Fibroblast of lung (primary cell): ENCODE results near the gene TMEM131L.

Experiments
- EZH2 ChIP-seq: IDR thresholded peaks from 2 replicates; pipeline ENCODE4 v1.5.1; 2012; ENCODE audit warnings: low read length, control low read depth, mild to moderate bottlenecking; ENCODE audit errors: missing control alignments
- TF ChIP-seq, protein P1 (sequence below), 2 donors: IDR thresholded peaks in 1 of 2; conservative IDR thresholded peaks in 1 of 2; 1 replicate in 1 of 2; 2 replicates in 1 of 2; pipeline ENCODE4 v1.5.1; 2011 to 2012; ENCODE audit warnings: low read length in 2 of 2, control low read depth in 1 of 2, inconsistent platforms in 1 of 2, low read depth in 1 of 2, mild to moderate bottlenecking in 1 of 2

DNA sequence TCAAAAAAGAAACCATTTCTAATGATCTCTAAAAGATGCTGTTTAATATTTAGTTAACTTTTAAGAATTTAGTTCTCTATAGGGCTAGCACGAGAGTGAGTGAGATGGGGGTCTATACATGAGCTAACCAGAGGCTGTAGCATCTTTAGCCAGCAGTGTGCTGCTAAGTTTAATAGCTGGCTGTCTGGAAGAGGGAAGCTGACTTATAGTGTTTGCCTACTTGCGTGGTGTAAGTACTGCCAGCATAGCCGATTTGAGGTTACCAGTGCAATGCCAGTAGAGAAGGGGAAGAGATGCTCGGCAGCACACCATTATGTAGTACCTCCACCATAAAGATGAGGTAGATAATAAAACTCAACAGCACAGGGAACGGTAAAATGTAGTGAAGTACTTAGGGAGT, 47.1 kb upstream of the TMEM131L start:
- TF ChIP-seq, protein P1, sequence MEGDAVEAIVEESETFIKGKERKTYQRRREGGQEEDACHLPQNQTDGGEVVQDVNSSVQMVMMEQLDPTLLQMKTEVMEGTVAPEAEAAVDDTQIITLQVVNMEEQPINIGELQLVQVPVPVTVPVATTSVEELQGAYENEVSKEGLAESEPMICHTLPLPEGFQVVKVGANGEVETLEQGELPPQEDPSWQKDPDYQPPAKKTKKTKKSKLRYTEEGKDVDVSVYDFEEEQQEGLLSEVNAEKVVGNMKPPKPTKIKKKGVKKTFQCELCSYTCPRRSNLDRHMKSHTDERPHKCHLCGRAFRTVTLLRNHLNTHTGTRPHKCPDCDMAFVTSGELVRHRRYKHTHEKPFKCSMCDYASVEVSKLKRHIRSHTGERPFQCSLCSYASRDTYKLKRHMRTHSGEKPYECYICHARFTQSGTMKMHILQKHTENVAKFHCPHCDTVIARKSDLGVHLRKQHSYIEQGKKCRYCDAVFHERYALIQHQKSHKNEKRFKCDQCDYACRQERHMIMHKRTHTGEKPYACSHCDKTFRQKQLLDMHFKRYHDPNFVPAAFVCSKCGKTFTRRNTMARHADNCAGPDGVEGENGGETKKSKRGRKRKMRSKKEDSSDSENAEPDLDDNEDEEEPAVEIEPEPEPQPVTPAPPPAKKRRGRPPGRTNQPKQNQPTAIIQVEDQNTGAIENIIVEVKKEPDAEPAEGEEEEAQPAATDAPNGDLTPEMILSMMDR (conservative IDR thresholded peaks at IDR 0.05 in 1 of 2, IDR thresholded peaks at IDR 0.05 in 1 of 2; ENCODE audit: low read depth in 1 of 2, low read length in 2 of 2), result no peak
- no peak for TF ChIP-seq EZH2
